Neural progenitor cell (in vitro differentiated cells): ENCODE results near the gene TTLL9.

Source experiments
- CTCF ChIP-seq: fragments of 200-600 bp; sonication (generic); IDR thresholded peaks from 2 replicates; pipeline ENCODE4 v1.5.1; 2017; ENCODE audit warnings: antibody characterized with exemption, mild to moderate bottlenecking
- EZH2 ChIP-seq: fragments of 200-600 bp; sonication (generic); IDR thresholded peaks from 2 replicates; pipeline ENCODE4 v1.6.1; 2017; ENCODE audit warnings: antibody characterized with exemption, mild to moderate bottlenecking, moderate library complexity
- EZH2phosphoT487 ChIP-seq: fragments of 200-600 bp; sonication (generic); IDR thresholded peaks from 2 replicates; pipeline ENCODE4 v1.6.1; 2017; ENCODE audit warnings: antibody characterized with exemption

GRCh38 chr20:31975874-31976273, 105.4 kb downstream of the TTLL9 start:
- TF ChIP-seq CTCF (no peak), EZH2phosphoT487 (no peak), EZH2 (no peak)
